GM18861 (cell line): Measurements from ENCODE around the gene YY1AP1.
"Not testable (repeated sequence)": the region's sequence is repeated elsewhere in the genome, so short reads cannot be mapped to it uniquely, and the experiment has no call there.

ENCODE experiments used
- ATAC-seq: cut with Tn5 transposase; IDR thresholded peaks from one replicate; pipeline ENCODE4 v1.9.1; 2021; ENCODE audit not compliant: unreplicated experiment

The YY1AP1 gene

DNA sequence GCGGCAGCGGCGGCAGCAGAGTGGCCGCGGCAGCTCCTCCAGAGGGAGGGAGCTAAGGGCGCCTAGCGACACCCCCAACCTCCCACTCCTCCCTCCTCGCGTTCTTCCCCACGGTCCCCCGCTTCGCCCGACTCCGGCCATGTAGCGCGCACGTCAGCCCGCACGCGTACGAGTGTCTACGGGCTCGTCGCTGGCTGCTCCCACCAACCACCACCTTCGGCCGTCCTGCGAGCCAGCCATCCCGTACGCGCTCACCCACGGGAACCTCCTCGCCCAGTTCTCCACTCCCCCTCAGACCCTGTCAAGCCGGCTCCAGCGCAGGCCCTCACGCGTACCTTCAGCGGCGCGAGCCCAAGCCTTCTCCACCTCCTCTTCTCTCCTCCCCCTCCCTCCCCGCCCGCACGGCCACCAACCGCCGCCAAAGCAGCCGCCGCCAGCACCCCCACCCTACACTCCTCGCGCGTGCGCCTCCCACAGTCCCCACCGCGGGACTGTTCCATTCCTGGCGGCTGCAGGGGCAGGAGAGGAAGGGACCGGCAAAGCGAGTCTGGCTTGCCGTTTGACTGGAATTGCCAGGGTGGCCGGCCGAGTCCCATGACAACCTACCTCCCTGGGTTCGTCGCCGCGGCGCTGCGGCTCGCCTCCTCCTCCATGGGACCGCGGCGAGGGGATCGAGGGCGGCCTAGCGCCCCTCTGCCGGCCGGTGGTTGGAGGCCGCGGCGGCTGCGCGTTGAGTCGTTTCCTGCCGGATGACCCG is at the start of gene YY1AP1:
Gene YY1AP1 (minus strand): TSS at position 451 of the 757 bp plus-strand sequence. CDS start 8,338 bp downstream, outside the sequence.
- peak; percentile 71 for ATAC-seq

DNA sequence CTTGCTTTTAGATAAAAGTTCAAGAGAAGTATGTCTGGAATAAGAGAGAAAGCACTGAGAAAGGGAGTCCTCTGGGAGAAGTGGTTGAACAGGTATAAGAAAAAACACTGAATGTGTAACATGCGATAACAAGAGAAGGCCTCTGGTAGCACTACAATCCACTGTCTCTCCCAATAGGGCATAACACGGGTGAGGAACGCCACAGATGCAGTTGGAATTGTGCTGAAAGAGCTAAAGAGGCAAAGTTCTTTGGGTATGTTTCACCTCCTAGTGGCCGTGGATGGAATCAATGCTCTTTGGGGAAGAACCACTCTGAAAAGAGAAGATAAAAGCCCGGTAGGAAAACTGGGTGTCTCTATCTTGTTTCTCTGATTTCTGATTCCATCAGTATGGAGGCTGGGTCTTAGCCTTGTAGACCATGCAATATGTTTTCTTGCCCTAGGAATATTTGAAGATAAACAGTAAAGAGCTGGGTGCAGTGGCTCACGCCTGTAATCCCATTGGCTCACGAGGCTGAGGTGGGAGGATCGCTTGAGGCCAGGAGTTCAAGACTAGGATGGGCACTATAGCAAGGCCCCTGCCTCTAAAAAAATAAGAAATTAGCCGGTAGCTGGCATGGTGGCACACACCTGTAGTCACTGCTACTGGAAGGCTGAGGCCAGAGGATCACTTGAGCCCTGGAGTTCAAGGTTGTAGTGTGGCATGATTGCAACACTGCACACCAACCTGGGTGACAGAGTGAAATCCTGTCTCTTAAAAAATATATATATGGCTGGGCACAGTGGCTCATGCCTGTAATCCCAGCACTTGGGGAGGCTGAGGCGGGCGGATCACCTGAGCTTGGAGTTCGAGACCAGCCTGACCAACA is 40.7 kb upstream of the YY1AP1 start:
- ATAC-seq, result no peak

- no peak for ATAC-seq
Measured at GRCh38 chr1:155725142-155725541, 36.6 kb upstream of the YY1AP1 start.

- ATAC-seq, result no peak
Measured at GRCh38 chr1:155719703-155720102, 31.1 kb upstream of the YY1AP1 start.

GRCh38 chr1:155718524-155719115 is 30.0 kb upstream of the YY1AP1 start:
- not testable (repeated sequence) for ATAC-seq

DNA sequence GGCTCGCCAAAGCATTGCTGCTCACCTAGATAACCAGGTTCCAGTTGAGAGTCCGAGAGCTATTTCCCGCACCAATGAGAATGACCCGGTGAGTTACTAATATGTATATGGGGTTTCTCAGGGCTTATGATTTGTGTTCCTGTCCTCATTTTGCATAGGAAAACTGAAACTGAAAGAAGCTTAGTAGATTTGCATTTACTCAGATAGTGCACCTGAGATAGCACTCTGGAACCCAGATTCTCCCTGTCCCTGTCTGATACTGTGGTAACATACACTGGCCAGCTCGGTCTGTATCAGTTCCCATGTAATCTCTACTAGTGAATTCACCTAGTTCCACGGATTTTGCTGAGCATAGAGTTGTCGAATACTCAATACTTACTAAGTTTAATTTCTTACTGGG is 28.5 kb upstream of the YY1AP1 start:
- ATAC-seq, result peak; percentile 39

- no peak for ATAC-seq
Measured at GRCh38 chr1:155715777-155716176, 27.2 kb upstream of the YY1AP1 start.

GRCh38 chr1:155715056-155715455 is 26.5 kb upstream of the YY1AP1 start:
- not testable (repeated sequence) for ATAC-seq

DNA sequence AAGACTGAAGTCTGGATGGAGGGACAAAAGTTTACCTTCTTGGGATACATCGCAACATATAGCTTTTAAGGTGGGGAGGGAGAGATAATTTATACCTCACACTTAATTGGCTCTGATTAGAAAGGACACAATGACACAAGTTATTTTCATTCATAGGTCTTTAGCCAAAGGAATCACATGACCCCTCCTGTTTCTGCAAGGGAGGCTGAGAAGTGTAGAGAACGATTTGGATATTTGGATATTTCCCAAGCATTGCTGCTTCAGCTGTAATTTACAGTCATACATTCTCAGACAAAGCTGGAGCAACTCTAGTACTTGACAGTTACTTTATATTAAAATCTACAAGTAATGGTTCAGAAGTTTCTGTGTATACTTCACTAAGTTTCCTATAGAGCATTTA is 24.5 kb upstream of the YY1AP1 start:
- no peak for ATAC-seq

- ATAC-seq, result not testable (repeated sequence)
Measured at GRCh38 chr1:155712636-155713035, 24.1 kb upstream of the YY1AP1 start.

GRCh38 chr1:155711457-155711856 is 22.9 kb upstream of the YY1AP1 start:
- not testable (repeated sequence) for ATAC-seq

DNA sequence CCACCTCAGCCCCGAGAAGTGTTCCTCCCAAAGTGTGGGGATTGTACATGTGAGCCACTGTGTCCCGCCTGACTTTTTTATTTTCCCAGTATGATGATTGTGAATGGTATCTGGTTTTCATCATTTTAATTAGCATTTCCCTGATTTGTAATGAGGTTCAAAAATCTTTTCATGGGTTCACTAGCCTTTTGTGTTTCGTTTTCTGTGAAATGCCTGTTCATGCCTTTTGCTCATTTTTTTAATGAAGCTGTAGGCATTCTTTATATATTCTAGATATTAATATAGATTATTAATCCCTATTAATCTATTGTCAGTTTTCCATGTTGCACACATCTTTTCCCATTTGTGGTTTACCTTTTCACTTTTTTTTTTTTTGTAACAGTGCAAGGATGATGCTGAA is 20.8 kb upstream of the YY1AP1 start:
- no peak for ATAC-seq

- no peak for ATAC-seq
Measured at GRCh38 chr1:155706139-155706538, 17.6 kb upstream of the YY1AP1 start.

- not testable (repeated sequence) for ATAC-seq
Measured at GRCh38 chr1:155704414-155704813, 15.8 kb upstream of the YY1AP1 start.

DNA sequence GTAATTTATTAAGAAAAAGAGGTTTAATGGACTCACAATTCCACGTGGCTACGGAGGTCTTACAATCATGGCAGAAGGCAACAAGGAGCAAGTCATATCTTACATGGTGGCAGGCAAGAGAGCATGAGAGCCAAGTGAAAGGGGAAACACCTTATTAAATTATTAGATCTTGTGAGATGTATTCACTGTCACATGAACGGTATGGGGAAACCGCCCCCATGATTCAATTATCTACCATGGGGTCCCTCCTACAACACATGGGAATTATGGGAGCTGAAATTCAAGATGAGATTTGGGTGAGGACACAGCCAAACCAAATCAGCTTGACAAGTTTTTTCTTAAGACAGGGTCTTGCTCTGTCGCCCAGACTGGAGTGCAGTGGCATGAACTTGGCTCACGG is 14.6 kb upstream of the YY1AP1 start:
- no peak for ATAC-seq

DNA sequence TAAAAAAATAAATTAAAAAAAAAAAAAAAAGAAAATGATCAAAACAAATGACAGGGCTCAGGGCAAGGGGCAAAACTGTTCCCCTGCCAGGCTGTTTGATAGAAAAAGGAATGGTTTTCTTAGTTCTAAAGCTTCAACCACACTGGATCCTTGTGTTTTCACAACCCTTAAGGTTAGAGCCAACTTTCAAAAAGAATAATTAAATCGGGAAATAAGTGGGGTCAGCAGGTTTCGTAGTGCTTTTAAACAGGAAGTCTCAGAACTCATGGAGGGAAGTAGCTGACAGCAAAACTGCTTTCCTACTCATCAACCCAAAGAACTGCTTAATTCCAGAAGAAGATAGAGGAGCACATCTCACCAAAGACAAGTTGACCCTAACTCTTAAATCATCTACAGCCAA is 13.1 kb upstream of the YY1AP1 start:
- ATAC-seq, result not testable (repeated sequence)

DNA sequence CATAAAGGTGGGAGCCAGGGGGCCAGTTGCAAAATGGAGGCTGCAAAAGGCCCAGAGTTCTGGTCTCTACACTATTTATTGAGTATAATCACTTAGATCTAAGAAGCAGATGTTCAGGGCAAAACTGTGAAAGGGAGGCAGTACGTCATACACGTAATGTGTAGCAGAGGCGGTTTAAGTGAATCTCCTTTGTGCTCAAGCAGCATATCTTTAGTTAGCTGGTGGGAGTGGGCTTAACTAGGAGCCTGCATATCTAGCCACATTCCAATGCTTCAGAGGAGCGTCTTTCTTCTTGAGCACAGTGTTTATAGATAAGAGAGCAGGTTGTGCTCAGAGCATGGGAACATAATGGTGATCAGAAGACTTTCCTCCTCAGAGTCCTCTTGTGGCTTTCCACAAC is 10.5 kb upstream of the YY1AP1 start:
- ATAC-seq, result not testable (repeated sequence)

DNA sequence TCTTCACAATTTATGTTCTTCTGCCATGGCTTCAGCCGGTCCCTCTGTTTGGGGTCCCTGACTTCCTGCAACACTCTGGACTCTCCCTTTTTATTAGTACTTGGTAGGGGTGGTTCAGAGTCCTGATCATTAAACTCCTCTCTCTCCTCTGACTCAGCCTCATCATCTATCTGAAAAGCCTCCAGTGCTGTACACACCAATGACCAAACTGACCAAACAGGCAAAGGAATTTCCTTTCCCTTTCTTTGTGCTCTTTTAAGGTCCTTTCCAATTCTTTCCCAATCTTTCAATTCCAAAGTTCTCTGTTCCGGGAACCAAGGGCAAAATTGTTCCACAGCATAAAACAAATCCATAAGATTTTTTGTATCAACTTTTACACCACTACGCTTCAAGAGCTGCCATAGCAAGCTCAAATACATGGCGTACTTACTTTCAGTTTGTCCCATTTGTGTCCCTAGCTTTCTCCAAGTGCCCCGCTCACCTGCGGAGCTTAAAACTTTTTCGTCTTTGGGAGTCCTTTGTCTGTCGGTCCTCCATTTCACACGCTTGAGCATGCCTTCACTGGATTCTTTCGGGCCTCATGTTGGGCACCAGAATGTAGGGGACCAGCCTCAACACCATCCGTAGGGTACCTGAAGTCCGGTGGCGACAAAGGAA is 9.9 kb upstream of the YY1AP1 start:
- no peak for ATAC-seq

DNA sequence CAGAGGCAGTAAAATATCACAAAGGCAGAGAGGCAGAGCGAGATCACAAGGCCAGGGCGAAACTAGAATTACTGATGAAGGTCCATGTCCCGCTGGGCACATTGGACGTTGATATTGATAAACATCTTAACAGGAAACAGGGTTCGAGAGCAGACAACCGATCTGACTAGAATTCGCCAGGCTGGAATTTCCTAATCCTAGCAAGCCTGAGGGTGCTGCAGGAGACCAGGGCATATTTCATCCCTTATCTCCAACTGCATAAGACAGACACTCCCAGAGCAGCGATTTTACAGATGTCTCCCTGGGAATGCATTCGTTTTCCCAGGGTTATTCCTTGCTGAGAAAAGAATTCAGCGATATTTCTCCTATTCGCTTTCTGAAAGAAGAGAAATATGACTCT is 9.0 kb upstream of the YY1AP1 start:
- ATAC-seq, result not testable (repeated sequence)

DNA sequence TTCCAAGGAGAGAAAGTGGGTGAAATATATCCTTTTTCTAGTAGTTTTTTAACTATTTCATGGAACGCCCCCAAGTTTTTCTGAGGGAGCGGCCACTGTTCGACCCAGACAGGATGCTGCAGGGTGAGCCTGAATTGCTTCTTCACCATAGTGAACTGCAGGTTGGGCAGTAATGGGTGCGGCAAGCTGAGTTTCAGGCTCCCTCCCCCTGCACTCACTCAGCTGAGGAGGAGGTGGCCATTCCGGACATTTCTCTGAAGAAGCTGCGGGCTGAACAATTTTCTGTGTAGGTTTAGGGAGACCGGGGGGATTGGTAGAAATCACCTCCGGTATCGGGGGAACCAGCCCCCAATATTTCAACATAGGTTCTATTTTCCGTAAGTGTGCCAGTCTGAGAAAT is 8.5 kb upstream of the YY1AP1 start:
- no peak for ATAC-seq

- ATAC-seq, result no peak
Measured at GRCh38 chr1:155696524-155696923, 8.0 kb upstream of the YY1AP1 start.
